ENCODE measurements around the gene GNA14. TPM values are rescaled to one million over a fixed set of nuclear protein-coding genes. Genes with fewer than 3 reads are reported as not detected.

Gene GNA14
- total and polyA plus RNA-seq, 7 donors = 5.0 to 29.2 (median 7.8) TPM

DNA sequence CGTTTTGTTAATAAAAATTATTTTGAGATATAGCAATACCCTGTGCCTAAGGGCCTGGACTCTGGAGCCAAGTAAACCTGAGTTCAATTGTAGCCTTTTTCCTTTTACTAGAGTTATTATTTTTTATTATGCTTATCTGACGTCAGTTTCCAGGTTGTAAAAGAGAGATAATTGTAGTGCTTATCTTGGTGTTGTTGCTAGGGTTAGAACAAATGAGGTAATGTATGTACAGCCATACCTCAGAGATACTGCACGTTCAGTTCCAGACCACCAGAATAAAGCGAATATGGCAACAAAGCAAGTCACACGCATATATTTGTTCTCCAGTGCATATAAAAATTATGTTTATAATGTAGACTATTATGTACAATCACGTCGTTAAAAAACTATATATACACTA lies 255.8 kb downstream of the GNA14 start:
- WGBS, 2 donors = 20 to 70% methylated on average over 7 of the region's 7 CpGs
- no peak overlapping the region for H3K27ac ChIP-seq
- TF ChIP-seq POLR2A (IDR thresholded peaks at IDR 0.05) = no peak
- no peak for TF ChIP-seq POLR2AphosphoS5 (IDR thresholded peaks at IDR 0.05)
- no peak for TF ChIP-seq EP300 (IDR thresholded peaks at IDR 0.05)
- TF ChIP-seq, protein P1, sequence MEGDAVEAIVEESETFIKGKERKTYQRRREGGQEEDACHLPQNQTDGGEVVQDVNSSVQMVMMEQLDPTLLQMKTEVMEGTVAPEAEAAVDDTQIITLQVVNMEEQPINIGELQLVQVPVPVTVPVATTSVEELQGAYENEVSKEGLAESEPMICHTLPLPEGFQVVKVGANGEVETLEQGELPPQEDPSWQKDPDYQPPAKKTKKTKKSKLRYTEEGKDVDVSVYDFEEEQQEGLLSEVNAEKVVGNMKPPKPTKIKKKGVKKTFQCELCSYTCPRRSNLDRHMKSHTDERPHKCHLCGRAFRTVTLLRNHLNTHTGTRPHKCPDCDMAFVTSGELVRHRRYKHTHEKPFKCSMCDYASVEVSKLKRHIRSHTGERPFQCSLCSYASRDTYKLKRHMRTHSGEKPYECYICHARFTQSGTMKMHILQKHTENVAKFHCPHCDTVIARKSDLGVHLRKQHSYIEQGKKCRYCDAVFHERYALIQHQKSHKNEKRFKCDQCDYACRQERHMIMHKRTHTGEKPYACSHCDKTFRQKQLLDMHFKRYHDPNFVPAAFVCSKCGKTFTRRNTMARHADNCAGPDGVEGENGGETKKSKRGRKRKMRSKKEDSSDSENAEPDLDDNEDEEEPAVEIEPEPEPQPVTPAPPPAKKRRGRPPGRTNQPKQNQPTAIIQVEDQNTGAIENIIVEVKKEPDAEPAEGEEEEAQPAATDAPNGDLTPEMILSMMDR (IDR thresholded peaks at IDR 0.05) = no peak
- intact Hi-C loops (cut with DNase I) = no loop called here
- H3K4me1 ChIP-seq = no peaks in the 10 kb centered on the region
- no peaks in the 10 kb centered on the region for H3K9me3 ChIP-seq
- no peak for DNase-seq
- no peak overlapping the region for H3K4me3 ChIP-seq
- no peaks in the 10 kb centered on the region for H3K27me3 ChIP-seq
- H3K36me3 ChIP-seq = peaks cover 0 to 8% (median 0%) of the 10 kb centered on the region in 4 donors

DNA sequence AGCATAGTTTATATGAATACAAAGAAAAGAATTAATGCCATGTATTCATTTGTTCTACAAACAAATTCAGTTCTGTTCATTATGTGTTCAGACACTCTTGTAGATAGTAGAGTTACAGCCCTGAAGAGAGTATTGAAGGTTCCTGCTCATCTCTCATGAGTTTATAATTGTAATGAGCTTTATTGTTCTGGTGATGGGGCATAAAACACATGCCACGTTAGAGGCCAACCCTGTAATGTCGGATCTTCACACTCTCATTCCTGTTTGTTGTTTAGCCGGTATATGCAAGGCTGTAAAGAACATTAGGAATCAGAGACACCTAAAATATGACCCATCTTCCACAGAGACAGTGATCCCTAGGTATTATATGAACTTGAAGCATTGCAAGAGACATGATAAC lies 256.3 kb downstream of the GNA14 start:
- H3K4me1 ChIP-seq = no peaks in the 10 kb centered on the region
- no peaks in the 10 kb centered on the region for H3K27me3 ChIP-seq
- DNase-seq = no peak
- TF ChIP-seq POLR2AphosphoS5 (IDR thresholded peaks at IDR 0.05) (no peak), POLR2A (IDR thresholded peaks at IDR 0.05) (no peak), EP300 (IDR thresholded peaks at IDR 0.05) (no peak)
- TF ChIP-seq, protein P1 (IDR thresholded peaks at IDR 0.05) = no peak
- no peak overlapping the region for H3K4me3 ChIP-seq
- H3K36me3 ChIP-seq = peaks cover 0 to 8% (median 0%) of the 10 kb centered on the region in 4 donors
- H3K9me3 ChIP-seq = no peaks in the 10 kb centered on the region
- intact Hi-C loops (cut with DNase I) = no loop called here
- WGBS, 2 donors = 21 to 67% methylated on average over 3 of the region's 3 CpGs
- no peak overlapping the region for H3K27ac ChIP-seq

DNA sequence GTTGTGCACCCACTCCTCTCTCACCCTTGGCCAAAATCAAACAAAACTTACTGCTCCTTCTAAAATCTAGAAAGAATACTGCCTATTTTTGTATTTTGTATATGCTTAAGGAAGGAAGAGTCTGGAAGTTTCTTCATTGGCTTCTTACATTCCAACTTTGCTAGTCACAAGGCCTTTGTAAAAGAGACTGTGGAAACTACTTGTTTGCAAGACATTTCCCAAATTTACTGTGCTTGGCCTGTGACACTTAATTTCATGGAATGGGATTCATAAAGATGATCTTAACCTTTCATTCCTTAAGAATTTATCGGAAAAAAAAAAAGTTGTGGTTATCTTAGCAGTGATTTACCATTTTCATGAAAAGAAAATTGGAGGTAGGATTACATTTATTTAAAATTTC lies 261.9 kb downstream of the GNA14 start:
- no peak for TF ChIP-seq POLR2AphosphoS5 (IDR thresholded peaks at IDR 0.05)
- TF ChIP-seq, protein P1 (IDR thresholded peaks at IDR 0.05) = no peak
- no peak for TF ChIP-seq POLR2A (IDR thresholded peaks at IDR 0.05)
- TF ChIP-seq EP300 (IDR thresholded peaks at IDR 0.05) = no peak
- Histone ChIP-seq H3K4me1 (no peaks in the 10 kb centered on the region), H3K36me3 (peaks cover 0 to 37% (median 1%) of the 10 kb centered on the region in 4 donors), H3K9me3 (no peaks in the 10 kb centered on the region), H3K27ac (no peak overlapping the region), H3K27me3 (no peaks in the 10 kb centered on the region), H3K4me3 (no peak overlapping the region)
- 48 to 58% methylated on average over 1 of the region's 1 CpG for WGBS, 2 donors
- intact Hi-C loops (cut with DNase I) = no loop called here
- DNase-seq = no peak

DNA sequence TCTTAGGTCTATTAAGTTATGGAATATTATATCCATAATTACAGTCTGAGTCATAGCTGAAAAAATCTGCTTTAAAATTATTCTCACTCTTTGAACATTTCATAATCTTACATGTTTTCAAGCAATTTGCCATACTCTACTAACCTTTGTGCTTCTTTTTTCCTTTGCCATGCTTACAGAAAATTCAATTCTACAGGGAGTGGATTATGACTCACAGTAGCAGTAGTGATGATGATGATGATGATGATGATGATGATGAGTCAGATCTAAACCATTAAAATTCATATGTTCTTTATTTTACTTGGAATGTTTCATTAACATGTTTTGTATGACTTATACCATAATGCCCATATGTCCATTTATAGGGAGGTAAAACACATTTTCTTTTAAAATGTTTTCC lies 263.7 kb downstream of the GNA14 start:
- no peaks in the 10 kb centered on the region for H3K27me3 ChIP-seq
- intact Hi-C loops (cut with DNase I) = no loop called here
- DNase-seq = no peak
- H3K4me3 ChIP-seq = no peak overlapping the region
- no peaks in the 10 kb centered on the region for H3K4me1 ChIP-seq
- H3K27ac ChIP-seq = no peak overlapping the region
- peaks cover 0 to 28% (median 1%) of the 10 kb centered on the region in 4 donors for H3K36me3 ChIP-seq
- H3K9me3 ChIP-seq = no peaks in the 10 kb centered on the region
- TF ChIP-seq, protein P1 (IDR thresholded peaks at IDR 0.05) = no peak
- TF ChIP-seq EP300 (IDR thresholded peaks at IDR 0.05) (no peak), POLR2AphosphoS5 (IDR thresholded peaks at IDR 0.05) (no peak), POLR2A (IDR thresholded peaks at IDR 0.05) (no peak)

DNA sequence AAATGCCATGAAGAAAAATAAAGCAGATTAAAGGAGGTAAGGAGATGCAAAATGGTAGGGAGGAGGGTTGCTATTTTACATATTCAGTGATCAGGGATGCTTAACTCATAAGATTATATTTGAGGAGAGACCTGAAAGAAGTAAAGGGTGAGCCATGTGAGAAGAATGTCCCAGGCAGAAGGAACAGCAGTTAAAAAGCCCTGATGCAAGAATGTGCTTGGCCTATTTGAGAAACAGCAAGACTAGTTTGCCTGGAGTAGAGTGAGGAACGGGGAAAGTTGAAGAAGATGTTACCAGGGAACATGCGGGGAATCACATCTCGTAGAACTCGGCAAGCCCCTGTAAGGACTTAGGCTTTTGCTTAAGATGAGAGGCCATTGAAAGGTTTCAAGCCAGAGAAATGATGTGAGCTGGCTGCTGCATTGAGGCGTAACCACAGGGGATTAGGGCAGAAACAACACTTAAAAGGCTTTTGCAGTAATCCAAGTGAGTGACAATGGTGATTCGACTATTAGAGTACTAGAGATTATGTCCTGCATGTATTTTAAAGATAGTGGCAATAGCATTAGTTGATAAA lies 272.1 kb downstream of the GNA14 start:
- intact Hi-C loops (cut with DNase I) = no loop called here
- no peak overlapping the region for H3K27ac ChIP-seq
- TF ChIP-seq POLR2A (IDR thresholded peaks at IDR 0.05) = no peak
- TF ChIP-seq, protein P1 (IDR thresholded peaks at IDR 0.05) = no peak
- H3K4me1 ChIP-seq = no peaks in the 10 kb centered on the region
- H3K36me3 ChIP-seq = peaks cover 0 to 4% (median 2%) of the 10 kb centered on the region in 4 donors
- no peak for DNase-seq
- no peak overlapping the region for H3K4me3 ChIP-seq
- 97 to 98% methylated on average over 6 of the region's 6 CpGs for WGBS, 2 donors
- no peaks in the 10 kb centered on the region for H3K9me3 ChIP-seq
- H3K27me3 ChIP-seq = no peaks in the 10 kb centered on the region
